Right cardiac atrium (tissue), 5 donors: ENCODE measurements around the gene PRIM2. TPM values are rescaled to one million over a fixed set of nuclear protein-coding genes. Genes with fewer than 3 reads are reported as not detected.
"Not testable (repeated sequence)": the region's sequence is repeated elsewhere in the genome, so short reads cannot be mapped to it uniquely, and the experiment has no call there.

ENCODE experiments used
- ATAC-seq, 2 donors: fragments of 200-7000 bp; cut with Tn5 transposase; one replicate each; pipeline versions ENCODE4 v1.8.0 to v1.9.1; 2020; ENCODE audit warnings: moderate library complexity in 2 of 2, mild to moderate bottlenecking in 1 of 2
- DNase-seq, 3 donors: peaks; one replicate each; pipeline ENCODE4 v3.0.0-alpha.2; 2020
- H3K27ac ChIP-seq: one replicate; pipeline ENCODE4 v1.5.1; 2013; ENCODE audit warnings: mild to moderate bottlenecking, low read length, control low read depth, moderate library complexity
- H3K27me3 ChIP-seq: one replicate; pipeline ENCODE4 v1.6.1; 2013; ENCODE audit not compliant: control insufficient read depth, insufficient read depth
- H3K4me1 ChIP-seq: one replicate; pipeline ENCODE4 v1.6.1; 2013; ENCODE audit warnings: low read length; ENCODE audit not compliant: control insufficient read depth, insufficient read depth
- H3K4me3 ChIP-seq: one replicate; pipeline ENCODE4 v1.5.1; 2013; ENCODE audit warnings: low read length, control low read depth
- H3K9me3 ChIP-seq: one replicate; pipeline ENCODE4 v1.6.1; 2013; ENCODE audit warnings: low read length; ENCODE audit not compliant: control insufficient read depth
- WGBS: extraction: QIAGEN DNeasy Blood & Tissue Kit; methylation state at CpG from one replicate; pipeline ENCODE4 v1.1.7; 2013; 5-methylcytosine and 5-hydroxymethylcytosine counted together
- intact Hi-C, 4 donors: fragments of 100-400 bp; cut with DNase I; formaldehyde crosslinking; loops; one replicate each; pipeline versions ENCODE4 v1.11.0 to v1.14.0; 2022 to 2023
- polyA plus RNA-seq: library from polyadenylated mRNA; stranded (reverse); fragments of 200-250 nt; gene quantifications from one replicate; pipeline ENCODE4 v1.2.3, GENCODE V29; 2013
- total RNA-seq, 4 donors: library from RNA; stranded (reverse); fragmentation: NEBNext Ultra II Directional; extraction: Animal tissue kit (Norgen Biotek cat#: 25700); gene quantifications; one replicate each; pipeline ENCODE4 v1.2.1, GENCODE V29; 2021
- donor health status: healthy with polysubstance abuse.
- donor health status: DM: no; HTN: yes; CAD: no.
- donor health status: DM: no; HTN: no; CAD: no.
- donor health status: DM: no; HTN: yes; CAD: no; lungs with severe emphysema.
- donor health status: DM: yes; HTN: yes; CAD: no.

Gene PRIM2
- total and polyA plus RNA-seq, 5 donors = 3.1 to 6.7 (median 4.8) TPM

GRCh38 chr6:57423468-57423867 is 106.0 kb downstream of the PRIM2 start:
- Histone ChIP-seq H3K4me1 (no peaks in the 10 kb centered on the region), H3K27me3 (no peaks in the 10 kb centered on the region), H3K9me3 (no peaks in the 10 kb centered on the region), H3K27ac (no peak overlapping the region), H3K4me3 (no peak overlapping the region)
- DNase-seq (no peak), ATAC-seq (no peak)
- intact Hi-C loops = no loop called here
- 81% methylated on average over 5 of the region's 5 CpGs for WGBS

- H3K4me1 ChIP-seq, H3K4me3 ChIP-seq, ATAC-seq, DNase-seq, H3K9me3 ChIP-seq, H3K27me3 ChIP-seq, H3K27ac ChIP-seq, intact Hi-C loops: not testable (repeated sequence)
Measured at GRCh38 chr6:57431742-57432141, 114.3 kb downstream of the PRIM2 start.

- DNase-seq (no peak), ATAC-seq (no peak)
- Histone ChIP-seq H3K4me3 (no peak overlapping the region), H3K27ac (no peak overlapping the region), H3K27me3 (no peaks in the 10 kb centered on the region), H3K9me3 (no peaks in the 10 kb centered on the region), H3K4me1 (no peaks in the 10 kb centered on the region)
- 54% methylated on average over 2 of the region's 2 CpGs for WGBS
- intact Hi-C loops = no loop called here
Measured at GRCh38 chr6:57432157-57432556, 114.7 kb downstream of the PRIM2 start.

- no peaks in the 10 kb centered on the region for H3K4me1 ChIP-seq
- no peak overlapping the region for H3K4me3 ChIP-seq
- intact Hi-C loops = no loop called here
- no peaks in the 10 kb centered on the region for H3K9me3 ChIP-seq
- DNase-seq (no peak), ATAC-seq (no peak)
- H3K27ac ChIP-seq = no peak overlapping the region
- WGBS = 64% methylated on average over 4 of the region's 4 CpGs
- no peaks in the 10 kb centered on the region for H3K27me3 ChIP-seq
Measured at GRCh38 chr6:57432919-57433684, 115.7 kb downstream of the PRIM2 start.

GRCh38 chr6:57433790-57434189 is 116.4 kb downstream of the PRIM2 start:
- H3K4me1 ChIP-seq, H3K4me3 ChIP-seq, H3K27ac ChIP-seq, DNase-seq, H3K27me3 ChIP-seq, ATAC-seq, H3K9me3 ChIP-seq, intact Hi-C loops: not testable (repeated sequence)
- 95% methylated on average over 9 of the region's 9 CpGs for WGBS

- intact Hi-C loops = no loop called here
- H3K27me3 ChIP-seq = no peaks in the 10 kb centered on the region
- WGBS = 97% methylated on average over 4 of the region's 4 CpGs
- DNase-seq (no peak), ATAC-seq (no peak)
- H3K27ac ChIP-seq = no peak overlapping the region
- H3K4me3 ChIP-seq = no peak overlapping the region
- no peaks in the 10 kb centered on the region for H3K4me1 ChIP-seq
- no peaks in the 10 kb centered on the region for H3K9me3 ChIP-seq
Measured at GRCh38 chr6:57434944-57435343, 117.5 kb downstream of the PRIM2 start.

GRCh38 chr6:57435475-57436160 is 118.2 kb downstream of the PRIM2 start:
- no peaks in the 10 kb centered on the region for H3K4me1 ChIP-seq
- DNase-seq (no peak), ATAC-seq (no peak)
- WGBS = 77% methylated on average over 3 of the region's 3 CpGs
- H3K27me3 ChIP-seq = no peaks in the 10 kb centered on the region
- intact Hi-C loops = no loop called here
- no peaks in the 10 kb centered on the region for H3K9me3 ChIP-seq
- H3K4me3 ChIP-seq = no peak overlapping the region
- H3K27ac ChIP-seq = no peak overlapping the region

- H3K27me3 ChIP-seq, DNase-seq, intact Hi-C loops, H3K9me3 ChIP-seq, H3K27ac ChIP-seq, H3K4me3 ChIP-seq, ATAC-seq, H3K4me1 ChIP-seq: not testable (repeated sequence)
- WGBS = 94% methylated on average over 1 of the region's 1 CpG
Measured at GRCh38 chr6:57440735-57441134, 123.3 kb downstream of the PRIM2 start.

- intact Hi-C loops, H3K27ac ChIP-seq, H3K4me1 ChIP-seq, H3K9me3 ChIP-seq, ATAC-seq, DNase-seq, H3K4me3 ChIP-seq, H3K27me3 ChIP-seq: not testable (repeated sequence)
Measured at GRCh38 chr6:57442133-57442532, 124.7 kb downstream of the PRIM2 start.

GRCh38 chr6:57443181-57443580 is 125.8 kb downstream of the PRIM2 start:
- H3K27ac ChIP-seq, H3K4me1 ChIP-seq, ATAC-seq, H3K9me3 ChIP-seq, DNase-seq, H3K27me3 ChIP-seq, H3K4me3 ChIP-seq, intact Hi-C loops: not testable (repeated sequence)
- 92% methylated on average over 2 of the region's 2 CpGs for WGBS

- WGBS = 85% methylated on average over 1 of the region's 1 CpG
- H3K27ac ChIP-seq, intact Hi-C loops, ATAC-seq, H3K9me3 ChIP-seq, H3K4me1 ChIP-seq, H3K27me3 ChIP-seq, H3K4me3 ChIP-seq, DNase-seq: not testable (repeated sequence)
Measured at GRCh38 chr6:57444787-57445186, 127.4 kb downstream of the PRIM2 start.
